Osteoblast (primary cell): Measurements from ENCODE around the gene TSFM. TPM values are rescaled to one million over a fixed set of nuclear protein-coding genes. Genes with fewer than 3 reads are reported as not detected.

ENCODE experiments used
- DNase-seq: peaks from one replicate; pipeline ENCODE4 v3.0.0; 2011; ENCODE audit warnings: low spot score, mixed read lengths; ENCODE audit not compliant: insufficient read length; ENCODE audit errors: missing footprints
- H2AFZ ChIP-seq: 2 replicates; pipeline ENCODE4 v1.6.0; 2011; ENCODE audit warnings: mild to moderate bottlenecking, low read length
- H3K27ac ChIP-seq: 2 replicates; pipeline ENCODE4 v1.5.1; 2011; ENCODE audit warnings: mild to moderate bottlenecking, low read depth, low read length, moderate library complexity
- H3K27me3 ChIP-seq: 2 replicates; pipeline ENCODE4 v1.6.0; 2012; ENCODE audit warnings: mild to moderate bottlenecking, control low read depth, inconsistent platforms, low read length, moderate library complexity; ENCODE audit not compliant: insufficient read depth
- H3K36me3 ChIP-seq: 2 replicates; pipeline ENCODE4 v1.5.1; 2011; ENCODE audit warnings: mild to moderate bottlenecking, low read length, control low read depth, moderate library complexity; ENCODE audit not compliant: insufficient read depth
- H3K4me1 ChIP-seq: 2 replicates; pipeline ENCODE4 v1.5.1; 2011; ENCODE audit warnings: mild to moderate bottlenecking, low read length, control low read depth, moderate library complexity; ENCODE audit not compliant: insufficient read depth
- H3K4me2 ChIP-seq: 2 replicates; pipeline ENCODE4 v1.6.0; 2011; ENCODE audit warnings: mild to moderate bottlenecking, low read length; ENCODE audit not compliant: insufficient read depth
- H3K4me3 ChIP-seq: fragments of 200-600 bp; sonication (generic); 3 replicates; pipeline ENCODE4 v1.5.1; 2012; ENCODE audit warnings: mild to moderate bottlenecking, low read length, inconsistent platforms; ENCODE audit not compliant: insufficient read depth
- H3K79me2 ChIP-seq: 2 replicates; pipeline ENCODE4 v1.6.0; 2012; ENCODE audit warnings: mild to moderate bottlenecking, low read length, control low read depth, inconsistent platforms; ENCODE audit not compliant: insufficient read depth
- H3K9me3 ChIP-seq: 2 replicates; pipeline ENCODE4 v1.5.1; 2011; ENCODE audit warnings: low read depth, low read length, control low read depth
- H4K20me1 ChIP-seq: 2 replicates; pipeline ENCODE4 v1.6.0; 2012; ENCODE audit warnings: mild to moderate bottlenecking, low read length, control low read depth; ENCODE audit not compliant: insufficient read depth
- CTCF ChIP-seq: IDR thresholded peaks from 2 replicates; pipeline ENCODE4 v1.5.1; 2011; ENCODE audit warnings: mild to moderate bottlenecking, low read depth, low read length, moderate library complexity; ENCODE audit errors: extremely low read depth
- total RNA-seq: library from RNA; depleted of rRNA; stranded (reverse); fragments of >200 nt; gene quantifications from 2 replicates; pipeline ENCODE4 v1.2.3, GENCODE V29; 2012

TSFM gene
- total RNA-seq, 1 donor = 18.1 TPM

GRCh38 chr12:57830393-57830792, 47.8 kb downstream of the TSFM start:
- no peaks in the 10 kb centered on the region for H3K9me3 ChIP-seq
- peaks cover 29% of the 10 kb centered on the region for H3K4me1 ChIP-seq
- H3K4me3 ChIP-seq = no peak overlapping the region
- H2AFZ ChIP-seq = no peak overlapping the region
- TF ChIP-seq CTCF = no peak
- peaks cover 87% of the 10 kb centered on the region for H4K20me1 ChIP-seq
- H3K4me2 ChIP-seq = no peak overlapping the region
- DNase-seq = no peak
- peaks cover 43% of the 10 kb centered on the region for H3K36me3 ChIP-seq
- H3K27ac ChIP-seq = no peak overlapping the region
- no peaks in the 10 kb centered on the region for H3K27me3 ChIP-seq
- peaks cover 94% of the 10 kb centered on the region for H3K79me2 ChIP-seq

- peak overlapping the region; percentile 10 for H3K4me3 ChIP-seq
- peaks cover 17% of the 10 kb centered on the region for H3K36me3 ChIP-seq
- H3K27ac ChIP-seq = peak overlapping the region; percentile 50
- peaks cover 54% of the 10 kb centered on the region for H3K4me1 ChIP-seq
- H3K27me3 ChIP-seq = no peaks in the 10 kb centered on the region
- no peaks in the 10 kb centered on the region for H3K9me3 ChIP-seq
- peak; percentile 66 for DNase-seq
- no peak for TF ChIP-seq CTCF
- H3K4me2 ChIP-seq = peak overlapping the region; percentile 50
- H3K79me2 ChIP-seq = peaks cover 96% of the 10 kb centered on the region
- no peak overlapping the region for H2AFZ ChIP-seq
- H4K20me1 ChIP-seq = peaks cover 88% of the 10 kb centered on the region
These were observed 50.4 kb downstream of the TSFM start for GRCh38 chr12:57832966-57833365.

- no peaks in the 10 kb centered on the region for H3K9me3 ChIP-seq
- H3K27ac ChIP-seq = peak overlapping the region; percentile 50
- H3K4me1 ChIP-seq = peaks cover 61% of the 10 kb centered on the region
- H4K20me1 ChIP-seq = peaks cover 91% of the 10 kb centered on the region
- H3K4me3 ChIP-seq = no peak overlapping the region
- DNase-seq = no peak
- no peaks in the 10 kb centered on the region for H3K27me3 ChIP-seq
- peak overlapping the region; percentile 50 for H3K4me2 ChIP-seq
- no peak overlapping the region for H2AFZ ChIP-seq
- TF ChIP-seq CTCF = no peak
- H3K36me3 ChIP-seq = peaks cover 17% of the 10 kb centered on the region
- H3K79me2 ChIP-seq = peaks cover 98% of the 10 kb centered on the region
These were observed 51.1 kb downstream of the TSFM start for GRCh38 chr12:57833672-57834071.

- H2AFZ ChIP-seq = no peak overlapping the region
- peaks cover 92% of the 10 kb centered on the region for H4K20me1 ChIP-seq
- H3K4me1 ChIP-seq = peaks cover 67% of the 10 kb centered on the region
- no peaks in the 10 kb centered on the region for H3K27me3 ChIP-seq
- H3K27ac ChIP-seq = peak overlapping the region; percentile 45
- TF ChIP-seq CTCF = no peak
- peaks cover 15% of the 10 kb centered on the region for H3K36me3 ChIP-seq
- no peak for DNase-seq
- no peak overlapping the region for H3K4me2 ChIP-seq
- peaks cover 98% of the 10 kb centered on the region for H3K79me2 ChIP-seq
- no peak overlapping the region for H3K4me3 ChIP-seq
- no peaks in the 10 kb centered on the region for H3K9me3 ChIP-seq
These were observed 51.7 kb downstream of the TSFM start for GRCh38 chr12:57834086-57834876.
